GM10266 (cell line): Measurements from ENCODE around the gene SMIM35.

Experiments
- DNase-seq: peaks from one replicate; pipeline ENCODE4 v3.0.0; 2012; ENCODE audit errors: extremely low spot score
- TF ChIP-seq, protein P1 (sequence below): IDR thresholded peaks from 2 replicates; pipeline ENCODE4 v1.5.1; 2012; ENCODE audit warnings: mild to moderate bottlenecking, low read depth; ENCODE audit not compliant: control insufficient read depth, insufficient read depth; ENCODE audit errors: missing control alignments

The SMIM35 gene

DNA sequence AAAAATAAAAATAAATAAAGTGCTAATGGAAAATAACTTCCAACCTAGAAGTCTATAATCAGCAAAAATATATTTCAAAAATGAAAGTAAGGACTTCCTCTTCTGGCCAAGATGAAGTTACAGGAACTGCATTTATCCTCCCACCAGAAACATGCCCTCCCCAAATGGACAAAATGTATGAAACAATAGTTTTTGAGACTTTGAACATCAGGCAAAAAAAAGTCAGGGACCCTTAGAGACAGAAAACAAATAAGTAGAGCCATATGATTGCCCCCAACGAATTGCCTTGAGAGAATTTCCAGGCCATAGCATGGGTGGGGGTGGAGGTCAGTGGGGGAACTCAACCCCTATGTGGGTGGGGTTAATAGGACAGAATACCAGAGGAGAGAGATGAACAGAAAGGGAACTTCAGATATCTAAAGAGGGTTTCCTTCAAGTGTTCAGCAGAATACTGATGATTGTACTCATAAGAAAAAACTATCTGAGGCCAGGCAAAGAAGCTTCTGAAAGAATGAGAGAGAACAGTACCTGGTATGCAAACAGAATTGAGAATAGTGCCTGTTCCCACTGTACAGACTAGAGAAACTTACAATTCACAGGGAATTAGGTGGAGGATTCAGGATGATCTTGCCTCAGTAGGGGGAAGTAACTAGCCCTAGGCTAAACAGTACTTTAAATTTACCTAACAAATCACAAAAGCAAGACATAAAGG lies 127.2 kb downstream of the SMIM35 start:
- no peak for DNase-seq
- TF ChIP-seq, protein P1, sequence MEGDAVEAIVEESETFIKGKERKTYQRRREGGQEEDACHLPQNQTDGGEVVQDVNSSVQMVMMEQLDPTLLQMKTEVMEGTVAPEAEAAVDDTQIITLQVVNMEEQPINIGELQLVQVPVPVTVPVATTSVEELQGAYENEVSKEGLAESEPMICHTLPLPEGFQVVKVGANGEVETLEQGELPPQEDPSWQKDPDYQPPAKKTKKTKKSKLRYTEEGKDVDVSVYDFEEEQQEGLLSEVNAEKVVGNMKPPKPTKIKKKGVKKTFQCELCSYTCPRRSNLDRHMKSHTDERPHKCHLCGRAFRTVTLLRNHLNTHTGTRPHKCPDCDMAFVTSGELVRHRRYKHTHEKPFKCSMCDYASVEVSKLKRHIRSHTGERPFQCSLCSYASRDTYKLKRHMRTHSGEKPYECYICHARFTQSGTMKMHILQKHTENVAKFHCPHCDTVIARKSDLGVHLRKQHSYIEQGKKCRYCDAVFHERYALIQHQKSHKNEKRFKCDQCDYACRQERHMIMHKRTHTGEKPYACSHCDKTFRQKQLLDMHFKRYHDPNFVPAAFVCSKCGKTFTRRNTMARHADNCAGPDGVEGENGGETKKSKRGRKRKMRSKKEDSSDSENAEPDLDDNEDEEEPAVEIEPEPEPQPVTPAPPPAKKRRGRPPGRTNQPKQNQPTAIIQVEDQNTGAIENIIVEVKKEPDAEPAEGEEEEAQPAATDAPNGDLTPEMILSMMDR: no peak

- no peak for DNase-seq
- TF ChIP-seq, protein P1: no peak
Observed at GRCh38 chr11:117958949-117959348, 127.8 kb downstream of the SMIM35 start.
